GM12891 (cell line): ENCODE measurements around the gene LRRIQ1.

Experiments used
- POLR2A ChIP-seq: IDR thresholded peaks from 2 replicates; pipeline ENCODE4 v1.6.1; 2011; ENCODE audit warnings: low read depth, low read length, control low read depth
- TAF1 ChIP-seq: IDR thresholded peaks from 2 replicates; pipeline ENCODE4 v1.6.1; 2011; ENCODE audit warnings: low read depth, low read length, control low read depth

DNA sequence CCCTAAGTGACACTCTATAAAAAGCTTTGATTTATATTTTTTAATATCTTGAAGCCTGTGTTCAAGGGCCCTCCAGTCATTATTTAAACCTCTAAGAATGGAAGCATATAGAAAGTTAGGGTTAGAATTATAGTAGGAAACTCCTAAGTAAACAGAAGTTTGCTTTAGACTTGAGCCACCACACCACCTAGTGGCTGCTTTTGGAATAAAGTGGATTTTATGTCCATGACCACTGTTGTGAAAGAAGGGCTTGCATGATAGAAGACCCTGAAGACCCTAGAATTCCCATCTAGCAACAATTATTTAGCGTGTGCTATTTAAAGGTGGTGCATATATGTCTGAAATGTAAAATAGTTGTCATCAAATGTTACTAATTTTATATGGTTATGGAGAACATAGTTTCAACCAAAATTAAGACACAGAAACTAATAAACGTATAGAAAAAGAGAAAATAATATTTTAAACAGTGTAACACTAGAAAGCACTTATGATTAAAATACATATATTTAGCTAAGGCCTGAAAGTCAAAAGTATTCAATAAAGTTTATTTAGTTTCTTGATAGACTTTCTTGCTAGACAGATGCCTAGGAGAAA is 21.3 kb downstream of the LRRIQ1 start:
- TF ChIP-seq TAF1 (no peak), POLR2A (no peak)
